Tongue (tissue), 2 donors: Measurements from ENCODE around the gene WNK2. TPM values are rescaled to one million over a fixed set of nuclear protein-coding genes. Genes with fewer than 3 reads are reported as not detected.
"Not testable (repeated sequence)": the region's sequence is repeated elsewhere in the genome, so short reads cannot be mapped to it uniquely, and the experiment has no call there.

Source experiments
- DNase-seq: peaks from one replicate; pipeline ENCODE4 v3.0.0-alpha.2; 2015
- total RNA-seq: library from RNA; depleted of rRNA; stranded (reverse); fragments of >200 nt; gene quantifications from one replicate; pipeline ENCODE4 v1.2.3, GENCODE V29; 2014

The WNK2 gene
- total RNA-seq, 1 donor from 2014 or later = 31.2 TPM

DNA sequence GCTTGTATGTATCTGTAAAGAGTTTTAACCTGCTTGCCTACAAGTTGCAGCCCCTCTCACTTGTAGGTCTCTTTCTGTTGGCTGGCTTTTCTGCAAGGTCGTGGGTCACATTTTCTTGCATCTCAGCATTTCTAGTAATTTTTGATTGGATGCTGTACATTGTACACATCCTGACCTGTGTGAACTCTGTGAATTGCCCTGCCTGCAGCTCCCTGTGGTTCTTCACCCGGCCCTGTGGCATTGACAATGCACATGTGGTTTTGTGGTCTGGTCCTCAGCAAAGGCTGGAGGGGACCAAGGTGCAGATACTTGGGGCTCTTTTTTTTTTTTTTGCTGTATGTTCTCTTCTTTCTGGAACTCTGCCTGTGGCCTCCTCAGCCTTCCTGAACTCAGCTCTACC is 53.6 kb downstream of the WNK2 start:
- DNase-seq = no peak

DNA sequence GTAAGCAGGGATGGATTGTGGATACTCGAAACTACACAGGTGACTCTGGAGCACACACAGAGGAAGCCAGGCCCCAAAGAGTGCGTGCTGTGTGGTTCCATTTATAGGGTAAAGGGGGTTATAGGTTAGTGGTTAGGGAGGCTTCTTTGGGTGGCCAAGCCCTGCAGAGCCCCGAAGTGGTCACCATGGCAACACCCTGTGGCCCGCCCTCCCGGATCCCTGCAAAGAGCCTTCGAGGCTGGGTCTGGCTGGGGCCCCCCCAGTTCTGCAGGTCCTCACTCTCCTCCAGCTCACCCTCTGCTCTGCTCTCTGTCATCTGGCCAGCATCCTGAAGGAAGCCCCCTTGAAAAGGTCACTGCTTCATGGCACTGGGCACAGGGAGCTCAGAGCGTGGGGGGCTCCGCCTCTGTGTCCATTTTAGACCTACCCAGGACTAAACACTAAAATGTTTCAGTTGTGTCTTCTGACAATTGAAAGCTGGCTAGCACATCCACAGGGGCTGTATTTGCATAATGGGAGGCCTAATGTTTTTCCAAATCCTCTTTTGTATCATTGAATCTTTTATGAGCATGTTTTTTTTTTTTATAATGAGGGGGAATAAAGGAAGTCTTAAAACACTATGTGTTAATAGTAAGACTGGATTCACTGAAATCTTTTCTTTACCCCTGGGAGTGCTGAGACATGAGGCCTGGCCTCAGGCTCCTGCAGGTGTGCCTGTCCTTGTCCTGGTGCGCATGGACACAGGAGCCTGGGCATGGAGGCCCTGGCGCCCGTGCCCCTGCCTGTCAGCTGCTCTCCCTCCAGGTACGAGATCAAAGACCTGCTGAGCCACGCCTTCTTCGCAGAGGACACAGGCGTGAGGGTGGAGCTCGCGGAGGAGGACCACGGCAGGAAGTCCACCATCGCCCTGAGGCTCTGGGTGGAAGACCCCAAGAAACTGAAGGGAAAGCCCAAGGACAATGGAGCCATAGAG is 55.3 kb downstream of the WNK2 start:
- DNase-seq = no peak

DNA sequence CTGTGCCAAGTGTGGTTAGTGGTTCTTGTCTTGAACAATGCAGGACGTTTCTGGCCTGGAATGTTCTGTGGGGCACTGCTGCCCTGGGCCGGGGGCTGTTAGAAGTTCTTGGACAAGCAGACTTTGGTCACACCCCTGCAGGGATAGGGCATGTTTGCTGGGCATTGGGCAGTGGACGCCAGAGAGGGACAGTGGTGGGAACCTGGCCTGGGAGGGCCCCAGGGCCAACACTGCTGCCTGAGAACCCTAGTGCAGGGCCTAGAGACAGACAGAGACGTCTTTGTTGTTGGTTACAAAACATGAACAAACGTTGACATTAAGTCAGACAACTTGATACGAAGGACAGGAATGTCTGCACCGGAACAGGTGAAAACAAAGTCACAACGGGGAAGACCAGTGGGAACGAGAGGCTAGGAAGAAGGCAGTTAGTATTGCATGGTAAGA is 57.0 kb downstream of the WNK2 start:
- DNase-seq = no peak

DNA sequence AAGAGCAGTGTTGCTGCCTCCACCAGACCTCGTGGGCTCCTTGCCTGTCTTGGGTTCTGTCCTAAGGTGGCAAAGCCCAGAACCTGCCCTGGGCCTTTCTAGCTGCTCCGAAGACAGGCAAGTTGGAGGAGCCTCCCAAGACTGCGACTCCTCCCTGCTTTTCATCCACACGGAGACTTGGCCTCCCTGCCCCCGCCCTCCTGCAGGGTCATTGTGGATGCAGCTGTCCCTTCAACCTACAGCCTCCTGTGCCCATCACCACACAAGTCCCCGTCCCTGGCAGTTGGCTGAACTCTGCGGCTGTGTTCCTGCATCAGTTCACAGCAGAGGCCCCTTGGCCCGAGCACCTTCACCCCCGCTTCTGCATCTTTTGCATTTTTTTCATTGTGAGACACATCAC is 59.2 kb downstream of the WNK2 start:
- no peak for DNase-seq

DNA sequence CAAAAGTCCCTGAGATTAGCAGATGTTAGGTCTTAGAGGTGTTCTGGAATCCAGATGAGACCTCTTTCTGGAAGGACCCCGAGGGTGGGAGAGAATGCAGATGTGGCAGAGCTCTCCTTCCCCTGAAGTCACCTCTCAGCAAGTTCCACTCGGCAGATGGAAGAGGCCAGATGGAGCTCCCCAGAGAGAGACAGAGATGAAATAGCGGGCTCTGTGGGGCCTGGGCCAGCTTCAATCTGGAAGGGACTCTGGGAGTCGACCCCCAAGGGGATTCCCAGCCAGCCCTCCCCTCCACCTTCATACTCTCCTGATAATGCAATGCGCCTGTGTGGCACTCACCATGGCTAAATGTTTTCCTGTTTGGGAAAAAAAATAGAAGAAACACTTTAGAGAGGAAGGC is 60.2 kb downstream of the WNK2 start:
- DNase-seq = no peak

DNA sequence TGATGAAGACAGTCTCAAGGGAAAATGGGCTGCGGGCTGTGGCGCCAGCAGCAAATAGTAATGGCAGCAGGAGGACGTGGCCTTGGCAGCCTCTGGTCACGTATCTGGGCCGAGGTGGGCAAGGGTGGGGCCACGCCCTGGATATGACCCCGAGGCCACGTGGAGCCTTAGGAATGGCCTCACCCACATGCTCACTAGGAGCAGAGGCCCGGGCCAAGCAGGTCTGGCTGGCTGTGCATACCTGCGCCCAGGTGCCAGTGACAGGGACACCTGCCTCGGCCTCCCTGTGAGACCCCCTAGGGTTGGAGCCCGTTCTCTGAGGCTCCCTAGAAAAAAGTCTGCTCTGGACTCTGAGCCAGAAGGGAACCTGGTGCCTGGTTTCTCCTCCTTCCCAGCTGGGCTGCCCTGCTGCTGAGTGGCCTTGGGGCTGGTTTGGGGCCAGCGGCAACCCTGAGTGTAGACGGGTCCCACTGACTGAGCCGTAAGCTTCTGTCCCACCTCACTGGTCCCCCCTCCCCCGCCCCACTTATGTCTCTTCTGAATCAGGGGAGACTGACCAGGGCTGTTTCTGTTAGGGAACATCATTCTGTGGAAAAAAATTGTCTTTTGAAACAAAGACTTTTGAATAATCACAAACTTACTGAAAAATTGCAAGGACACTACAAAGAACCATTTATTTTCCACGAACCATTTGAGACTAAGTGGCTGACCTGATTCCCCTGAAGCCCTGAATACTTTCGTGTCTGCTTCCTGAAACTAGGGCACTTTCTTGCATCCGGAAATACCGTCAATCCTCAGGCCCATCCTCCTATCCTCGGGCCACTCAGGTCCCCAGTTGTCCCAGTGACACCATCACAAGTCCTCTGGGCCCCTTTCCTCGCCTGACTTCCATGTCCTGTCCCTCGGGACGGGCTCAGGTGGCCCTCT is 60.8 kb downstream of the WNK2 start:
- DNase-seq = no peak

DNA sequence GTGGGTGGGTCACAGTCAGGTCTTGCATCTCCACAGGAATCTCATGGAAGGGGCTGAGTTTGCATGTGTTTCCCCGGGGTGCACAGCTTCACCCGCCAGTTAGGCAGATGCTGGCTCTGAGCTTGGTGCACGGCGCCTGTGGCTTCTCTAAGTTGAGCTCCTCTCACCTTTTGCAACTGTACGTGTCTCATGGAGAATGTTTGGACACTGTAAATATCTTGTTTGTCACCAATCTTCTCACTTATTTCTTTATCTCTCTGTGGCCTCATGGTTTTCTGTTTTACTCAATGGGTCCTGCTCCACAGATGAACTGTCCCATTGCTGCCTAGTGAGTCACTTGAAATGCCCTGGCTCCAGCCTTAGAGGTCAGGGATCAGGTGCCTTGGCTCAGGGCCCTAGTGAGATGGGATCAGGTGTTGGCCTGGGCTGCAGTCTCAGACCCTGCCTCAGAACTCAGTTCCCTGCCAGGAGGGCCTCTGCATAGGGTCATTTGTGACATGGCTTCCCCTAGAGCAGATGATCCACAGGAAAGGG is 61.6 kb downstream of the WNK2 start:
- no peak for DNase-seq

DNA sequence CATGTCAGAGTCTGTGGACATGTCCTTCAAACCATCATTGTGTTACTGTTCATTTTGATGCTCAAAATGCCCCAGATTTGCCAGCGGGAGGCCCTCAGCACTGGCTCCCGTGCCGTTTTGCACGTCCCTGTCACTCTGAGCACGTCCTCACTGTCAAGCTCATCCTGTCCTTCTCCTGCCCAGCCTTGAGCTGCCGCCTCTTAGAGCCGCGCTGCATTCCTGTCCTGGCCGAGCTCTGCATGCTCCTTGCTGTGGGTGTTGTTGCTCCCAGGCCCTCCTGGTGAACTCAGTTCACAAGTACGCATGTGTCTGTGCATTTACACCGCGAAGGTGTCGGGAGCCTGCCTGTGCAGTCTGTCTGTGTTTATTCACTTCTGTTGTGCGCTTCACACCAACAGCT is 62.2 kb downstream of the WNK2 start:
- no peak for DNase-seq

DNA sequence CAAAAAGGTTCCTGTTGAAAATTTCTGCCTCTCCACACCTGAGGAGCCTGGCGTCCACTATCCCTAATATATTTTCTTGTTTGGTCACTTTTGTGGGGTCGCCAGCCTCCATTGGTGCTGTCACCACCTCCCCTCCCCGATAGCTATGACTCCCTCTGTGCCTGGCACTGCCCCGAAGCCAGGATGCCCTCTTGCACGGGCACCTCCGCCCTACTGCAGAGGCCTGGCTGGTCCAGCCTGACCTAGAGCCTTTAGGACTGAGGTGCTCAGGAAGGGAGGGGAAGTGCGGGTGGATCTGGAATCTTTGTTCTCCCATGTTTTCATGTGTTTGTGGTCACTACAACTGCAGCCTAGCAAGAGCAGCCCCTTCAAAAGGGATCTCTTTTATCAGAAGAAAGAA is 62.6 kb downstream of the WNK2 start:
- DNase-seq = no peak

DNA sequence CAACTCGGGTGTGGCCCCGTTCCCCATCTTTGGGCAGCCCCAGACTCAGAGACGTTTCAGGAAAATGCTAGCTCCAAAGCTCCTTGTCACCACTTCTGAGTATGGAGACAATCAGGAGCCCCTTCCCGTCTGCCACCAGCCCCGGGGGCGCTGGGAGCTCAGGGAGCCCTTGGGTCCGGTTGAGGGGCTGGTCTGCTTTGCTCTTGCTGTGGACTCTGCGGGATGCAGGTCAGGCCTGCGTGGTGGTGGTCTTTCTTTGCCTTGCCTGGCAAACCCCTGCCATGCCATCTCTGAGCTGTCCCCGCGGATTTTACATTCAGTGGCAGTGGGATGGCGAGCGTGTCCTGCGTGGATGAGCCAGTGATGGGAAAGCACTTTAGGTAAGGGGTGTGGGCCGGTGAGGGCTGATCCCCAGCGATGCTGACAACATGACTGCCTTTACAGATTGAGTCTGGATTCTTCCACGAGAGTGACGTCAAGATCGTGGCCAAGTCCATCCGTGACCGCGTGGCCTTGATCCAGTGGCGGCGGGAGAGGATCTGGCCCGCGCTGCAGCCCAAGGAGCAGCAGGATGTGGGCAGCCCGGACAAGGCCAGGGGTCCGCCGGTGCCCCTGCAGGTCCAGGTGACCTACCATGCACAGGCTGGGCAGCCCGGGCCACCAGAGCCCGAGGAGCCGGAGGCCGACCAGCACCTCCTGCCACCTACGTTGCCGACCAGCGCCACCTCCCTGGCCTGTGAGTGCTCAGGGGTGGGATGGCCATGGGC is 63.3 kb downstream of the WNK2 start:
- no peak for DNase-seq

DNA sequence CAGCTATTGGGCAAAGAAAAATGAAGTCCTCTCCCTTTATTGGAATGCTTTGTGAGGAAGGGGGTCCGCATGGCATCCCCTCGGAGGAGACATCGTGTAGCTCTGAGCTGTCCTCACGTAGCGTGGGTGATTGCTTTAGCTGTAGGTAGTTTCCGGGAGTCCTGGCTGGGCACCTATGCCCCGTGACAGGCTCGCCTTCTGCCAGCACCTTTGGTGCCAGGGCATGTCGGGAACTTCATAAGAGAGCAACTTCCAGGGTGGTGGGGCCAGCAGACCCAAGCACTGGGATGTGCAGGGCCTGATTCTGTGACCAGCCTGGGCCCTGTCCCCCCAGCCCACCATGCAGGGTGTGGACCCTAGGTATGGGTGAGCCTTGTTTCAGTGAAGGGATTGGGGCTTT is 64.0 kb downstream of the WNK2 start:
- no peak for DNase-seq

DNA sequence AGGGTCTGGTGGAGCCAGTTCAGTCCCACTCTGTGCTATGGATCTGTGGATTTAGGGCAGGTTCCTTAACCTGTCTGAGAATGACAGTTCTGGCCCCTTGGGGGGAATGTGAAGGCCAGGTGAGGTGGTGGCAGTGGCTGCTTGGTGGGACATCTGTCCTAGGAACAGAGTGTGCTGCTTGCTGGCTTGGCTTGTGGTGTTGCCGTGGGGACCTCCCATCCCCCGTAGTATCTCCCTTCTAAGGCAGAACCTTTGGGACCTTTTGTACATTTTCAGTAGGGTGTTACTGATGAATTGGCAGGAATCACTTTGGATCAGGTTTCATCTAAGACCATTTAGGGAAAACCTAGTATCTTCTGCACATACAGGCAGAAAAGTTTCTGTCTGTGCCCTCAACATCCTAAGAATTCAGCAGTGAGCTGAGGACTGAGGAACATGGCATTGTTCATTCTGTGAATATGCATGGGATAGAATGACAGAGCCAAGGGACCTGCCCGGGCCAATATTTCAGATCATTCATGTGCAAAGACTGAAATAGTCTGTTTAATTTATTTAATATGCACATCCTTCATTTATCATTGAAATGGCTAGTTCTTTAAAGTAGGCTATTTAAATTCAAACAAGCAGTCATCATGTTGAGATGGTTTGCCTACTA is 64.6 kb downstream of the WNK2 start:
- DNase-seq = no peak

DNA sequence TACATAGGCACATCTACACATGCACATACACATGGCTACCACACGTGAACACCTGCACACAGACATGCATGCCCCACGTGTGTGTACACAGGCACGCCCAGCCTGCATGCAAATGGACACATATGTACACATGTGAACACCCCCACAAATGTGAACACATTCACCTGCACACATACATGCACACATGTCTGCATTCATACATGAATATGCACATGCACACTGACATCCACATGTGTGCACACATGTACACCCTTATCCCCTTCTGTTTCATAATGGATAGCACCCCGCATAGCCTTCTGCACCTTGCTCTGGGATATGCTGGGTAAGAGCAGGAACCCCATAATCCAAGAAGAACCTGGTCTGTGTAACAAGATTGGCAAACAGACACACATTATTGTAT is 66.2 kb downstream of the WNK2 start:
- no peak for DNase-seq

DNA sequence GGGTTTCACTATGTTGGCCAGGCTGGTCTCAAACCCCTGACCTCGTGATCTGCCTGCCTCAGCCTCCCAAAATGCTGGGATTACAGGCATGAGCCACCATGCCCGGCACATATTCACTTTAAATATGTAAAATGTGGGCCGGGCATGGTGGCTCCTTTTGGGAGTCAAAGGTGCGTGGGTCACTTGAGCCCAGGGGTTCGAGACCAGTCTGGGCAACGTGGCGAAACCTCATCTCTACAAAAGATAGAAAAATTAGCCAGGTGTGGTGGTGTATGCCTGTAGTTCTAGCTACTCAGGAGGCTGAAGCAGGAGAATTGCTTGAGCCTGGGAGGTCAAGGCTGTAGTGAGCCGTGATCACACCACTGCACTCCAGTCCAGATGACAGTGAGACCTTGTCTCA is 67.4 kb downstream of the WNK2 start:
- not testable (repeated sequence) for DNase-seq

DNA sequence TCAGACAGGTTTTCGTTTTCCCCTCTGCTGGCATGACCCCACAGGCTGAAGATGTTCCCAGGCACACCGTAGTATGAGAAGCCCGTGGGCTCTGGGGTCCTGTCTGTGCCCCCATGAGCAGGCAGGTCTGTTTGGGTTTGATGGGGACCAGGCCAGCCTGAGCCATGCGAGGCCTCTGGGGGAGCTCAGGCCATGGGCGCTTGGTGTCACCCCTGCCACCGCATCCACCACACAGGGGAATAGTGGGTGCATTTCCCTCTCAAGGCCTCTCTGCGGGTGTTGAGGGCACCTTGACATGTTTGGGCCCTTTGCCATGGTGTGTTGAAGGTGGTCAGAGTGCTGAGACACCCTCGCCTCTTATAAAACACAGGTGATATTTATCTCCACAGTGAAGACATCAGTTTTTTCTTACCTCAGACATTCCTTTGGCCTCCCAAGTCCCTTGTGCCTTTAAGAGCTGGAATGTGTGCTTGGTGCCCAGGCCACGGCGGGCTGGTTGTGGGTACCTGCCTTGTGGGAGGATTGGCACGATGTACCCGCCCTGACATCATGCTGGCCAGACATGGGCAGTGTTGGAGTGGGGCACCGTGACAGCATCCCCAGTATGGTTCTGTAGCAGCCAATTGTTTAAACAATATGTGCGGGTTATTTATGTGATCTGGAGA is 68.3 kb downstream of the WNK2 start:
- DNase-seq = no peak

DNA sequence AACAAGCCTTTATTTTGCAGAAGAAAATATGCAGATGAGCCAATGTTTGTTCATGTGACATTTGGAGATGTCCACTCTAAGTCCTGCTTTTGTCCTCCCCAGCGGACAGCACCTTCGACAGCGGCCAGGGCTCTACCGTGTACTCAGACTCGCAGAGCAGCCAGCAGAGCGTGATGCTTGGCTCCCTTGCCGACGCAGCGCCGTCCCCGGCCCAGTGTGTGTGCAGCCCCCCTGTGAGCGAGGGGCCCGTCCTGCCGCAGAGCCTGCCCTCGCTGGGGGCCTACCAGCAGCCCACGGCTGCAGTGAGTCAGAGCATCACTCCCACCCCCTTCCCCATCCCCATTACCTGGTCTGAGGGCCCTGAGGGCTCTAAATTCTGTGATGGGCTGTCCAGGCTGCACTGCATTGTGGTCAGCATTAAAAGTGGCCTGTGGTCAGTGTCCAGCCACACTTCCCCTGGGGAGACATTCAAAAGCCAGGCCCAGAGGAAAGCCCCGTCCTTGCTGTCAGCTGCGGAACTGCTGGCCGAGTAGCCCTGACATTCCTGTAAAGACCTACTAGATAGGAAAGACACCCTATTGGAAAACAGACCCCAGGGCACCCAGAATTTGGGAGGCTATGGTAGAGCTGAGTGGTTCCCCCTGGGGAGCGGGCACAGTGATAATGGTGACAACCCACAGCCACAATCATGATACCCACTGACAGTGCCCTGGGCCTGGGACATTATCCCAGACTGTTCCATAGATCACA is 69.0 kb downstream of the WNK2 start:
- DNase-seq = no peak

DNA sequence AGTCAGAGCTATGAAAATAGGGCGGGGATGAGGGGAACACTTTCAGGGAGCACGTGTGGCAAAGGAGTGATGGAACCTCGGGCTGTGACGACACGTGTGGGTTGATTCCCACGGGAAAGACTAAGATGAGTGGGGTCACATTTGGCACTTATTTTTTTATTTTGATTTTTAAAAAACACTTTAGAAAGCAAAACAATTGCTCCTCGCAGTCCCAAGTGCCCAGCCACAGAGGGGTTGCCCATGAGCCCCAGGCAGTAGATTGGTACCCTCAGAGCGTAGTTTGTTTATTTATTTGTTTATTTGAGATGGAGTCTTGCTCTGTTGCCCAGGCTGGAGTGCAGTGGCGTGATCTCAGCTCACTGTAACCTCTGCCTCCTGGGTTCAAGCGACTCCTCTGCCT is 69.7 kb downstream of the WNK2 start:
- no peak for DNase-seq

DNA sequence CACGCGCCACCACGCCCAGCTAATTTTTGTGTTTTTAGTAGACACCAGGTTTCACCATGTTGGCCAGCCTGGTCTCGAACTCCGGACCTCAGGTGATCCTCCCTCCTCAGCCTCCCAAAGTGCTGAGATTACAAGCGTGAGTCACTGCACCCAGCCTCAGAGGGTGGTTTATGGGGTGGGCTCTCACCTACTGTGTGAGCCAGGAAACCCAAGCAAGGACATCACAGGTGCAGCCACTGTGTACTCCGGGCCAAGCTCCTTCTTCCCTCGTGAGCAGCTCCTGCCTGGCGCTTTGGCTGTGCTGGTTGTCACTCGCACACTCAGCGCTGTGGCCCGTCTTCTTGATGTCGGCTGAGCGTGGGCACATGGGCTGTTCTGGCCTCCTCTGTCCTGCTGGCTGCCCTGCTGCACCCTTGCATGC is 70.1 kb downstream of the WNK2 start:
- no peak for DNase-seq

DNA sequence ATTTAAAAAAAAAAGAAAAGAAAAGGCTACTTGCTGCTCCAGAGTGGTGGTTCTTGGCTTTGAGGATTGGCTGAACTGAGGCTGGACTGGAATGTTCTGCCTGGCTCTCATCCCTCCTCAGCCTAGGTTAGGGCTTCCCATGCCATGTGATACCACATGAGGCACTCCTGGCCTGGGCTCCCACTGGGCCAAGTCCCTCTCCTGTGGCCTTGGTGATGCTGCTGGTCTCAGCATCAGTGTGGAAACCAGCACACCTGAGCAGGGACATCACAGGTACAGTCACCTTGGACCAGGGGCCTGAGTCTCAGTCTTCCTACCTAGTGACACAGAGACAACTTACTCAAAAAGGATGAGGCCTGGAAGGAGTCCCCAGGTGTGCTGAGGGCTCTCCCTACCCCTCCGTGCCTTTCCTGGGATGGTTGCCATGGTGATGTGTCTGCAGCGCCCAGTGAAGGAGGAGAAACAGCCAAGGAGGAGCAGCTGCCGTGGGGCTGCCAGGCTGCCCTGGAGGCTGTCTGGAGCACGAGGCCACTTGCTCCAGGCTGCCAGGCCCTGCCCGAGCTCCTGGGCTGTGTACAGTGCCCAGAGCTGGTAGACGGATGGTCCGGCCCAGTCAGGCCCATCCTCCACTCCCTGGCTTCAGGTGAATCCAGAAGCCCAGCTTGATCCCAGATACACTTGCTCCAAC is 71.0 kb downstream of the WNK2 start:
- no peak for DNase-seq

DNA sequence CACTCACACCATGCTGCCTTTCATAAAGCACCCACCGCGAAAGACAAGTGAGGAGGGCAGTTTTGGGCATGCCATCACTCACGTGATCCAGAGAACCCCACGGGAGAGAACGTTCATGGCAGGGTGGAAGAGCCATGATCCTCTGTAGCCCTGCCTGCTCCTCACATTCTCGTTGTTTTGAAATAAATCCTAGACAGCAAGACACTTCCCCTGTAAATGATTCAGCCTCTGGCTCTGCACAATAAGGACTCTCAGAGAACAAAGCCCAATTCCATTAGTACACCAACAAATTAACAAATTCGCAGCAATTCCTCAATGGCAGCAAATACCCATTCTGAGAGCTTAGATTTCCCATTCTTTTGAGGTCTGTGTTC is 71.5 kb downstream of the WNK2 start:
- DNase-seq = no peak
